Fibroblast of lung (primary cell): Measurements from ENCODE around the gene PLXNA1. TPM values are rescaled to one million over a fixed set of nuclear protein-coding genes. Genes with fewer than 3 reads are reported as not detected.

Experiments used
- DNase-seq, 2 donors: peaks; one replicate each; pipeline versions ENCODE4 v3.0.0 to v3.0.0-alpha.2; 2010; ENCODE audit warnings: low read depth in 2 of 2
- H2AFZ ChIP-seq: 2 replicates; pipeline ENCODE4 v1.5.1; 2012; ENCODE audit warnings: low read length, control low read depth, inconsistent platforms
- H3K27ac ChIP-seq: 2 replicates; pipeline ENCODE4 v1.5.1; 2011; ENCODE audit warnings: low read length, control low read depth; ENCODE audit not compliant: insufficient read depth
- H3K27me3 ChIP-seq: 2 replicates; pipeline ENCODE4 v1.5.1; 2011; ENCODE audit warnings: mild to moderate bottlenecking, low read length; ENCODE audit not compliant: control insufficient read depth, insufficient read depth
- H3K36me3 ChIP-seq: 2 replicates; pipeline ENCODE4 v1.5.1; 2011; ENCODE audit warnings: low read length; ENCODE audit not compliant: control insufficient read depth, insufficient read depth
- H3K4me1 ChIP-seq: 2 replicates; pipeline ENCODE4 v1.5.1; 2011; ENCODE audit warnings: low read length; ENCODE audit not compliant: control insufficient read depth, insufficient read depth; ENCODE audit errors: extremely low read depth
- H3K4me2 ChIP-seq: 2 replicates; pipeline ENCODE4 v1.5.1; 2011; ENCODE audit warnings: low read length, control low read depth; ENCODE audit not compliant: insufficient read depth; ENCODE audit errors: extremely low read depth
- H3K4me3 ChIP-seq, 4 experiments: fragments of 200-600 bp in 1 of 4; sonication (generic) in 1 of 4; replicated peaks in 1 of 4; 2 replicates each; pipeline ENCODE4 v1.5.1; 2011 to 2016; ENCODE audit warnings: low read length in 4 of 4, low read depth in 3 of 4, mild to moderate bottlenecking in 3 of 4, control low read depth in 2 of 4, inconsistent platforms in 1 of 4, mixed read lengths in 1 of 4; ENCODE audit not compliant: insufficient read depth in 1 of 4; ENCODE audit errors: control extremely low read depth in 1 of 4
- H3K79me2 ChIP-seq: 2 replicates; pipeline ENCODE4 v1.5.1; 2012; ENCODE audit warnings: mild to moderate bottlenecking, low read length, inconsistent platforms; ENCODE audit not compliant: control insufficient read depth, insufficient read depth
- H3K9ac ChIP-seq: 2 replicates; pipeline ENCODE4 v1.5.1; 2011; ENCODE audit warnings: mild to moderate bottlenecking, low read length, control low read depth; ENCODE audit not compliant: insufficient read depth
- H3K9me3 ChIP-seq: 2 replicates; pipeline ENCODE4 v1.5.1; 2012; ENCODE audit warnings: low read depth, low read length; ENCODE audit not compliant: control insufficient read depth, insufficient read depth
- H4K20me1 ChIP-seq: 2 replicates; pipeline ENCODE4 v1.5.1; 2011; ENCODE audit warnings: low read length; ENCODE audit not compliant: control insufficient read depth, insufficient read depth; ENCODE audit errors: extremely low read depth
- EZH2 ChIP-seq: IDR thresholded peaks from 2 replicates; pipeline ENCODE4 v1.5.1; 2012; ENCODE audit warnings: low read length, control low read depth, mild to moderate bottlenecking; ENCODE audit errors: missing control alignments
- polyA plus RNA-seq, 2 donors: library from polyadenylated mRNA; depleted of rRNA in 1 of 2; stranded (reverse) in 1 of 2; unstranded in 1 of 2; fragments of >200 nt; gene quantifications; 2 replicates each; pipeline ENCODE4 v1.2.1, GENCODE V29; 2011 to 2012; ENCODE audit warnings: missing spikeins in 1 of 2
- total RNA-seq: library from RNA; depleted of rRNA; stranded (reverse); fragments of >200 nt; gene quantifications from 2 replicates; pipeline ENCODE4 v1.2.1, GENCODE V29; 2014
- TF ChIP-seq, protein P1 (sequence below), 2 donors: IDR thresholded peaks in 1 of 2; conservative IDR thresholded peaks in 1 of 2; 1 replicate in 1 of 2; 2 replicates in 1 of 2; pipeline ENCODE4 v1.5.1; 2011 to 2012; ENCODE audit warnings: low read length in 2 of 2, control low read depth in 1 of 2, inconsistent platforms in 1 of 2, low read depth in 1 of 2, mild to moderate bottlenecking in 1 of 2

Gene PLXNA1
- total and polyA plus RNA-seq, 2 donors (not counting 1 experiment from before 2014, with no cell fraction given), result 21.1 to 48.6 TPM

DNA sequence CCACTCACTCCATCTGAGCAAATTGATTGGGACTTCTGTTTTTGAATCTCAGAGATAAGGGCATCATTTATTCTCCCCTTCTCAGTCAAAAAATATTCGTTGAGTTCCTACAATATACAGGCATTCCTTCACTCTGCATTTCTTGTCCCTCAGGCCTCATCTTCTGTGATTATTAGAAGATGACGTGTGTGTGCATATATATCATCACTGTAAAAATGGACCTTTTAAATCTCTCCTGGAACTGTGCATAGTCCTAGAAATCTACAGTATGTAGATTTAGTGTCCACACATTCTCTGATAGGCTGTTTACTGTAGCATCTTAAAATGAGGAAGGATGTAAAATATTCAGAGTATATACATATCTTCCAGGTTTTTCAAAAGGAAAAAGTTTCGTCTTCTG lies 43.2 kb upstream of the PLXNA1 start:
- Histone ChIP-seq H3K79me2 (no peaks in the 10 kb centered on the region), H3K4me2 (no peak overlapping the region), H3K4me1 (no peaks in the 10 kb centered on the region), H3K27ac (no peak overlapping the region), H3K27me3 (no peaks in the 10 kb centered on the region), H3K4me3 (no peak overlapping the region), H2AFZ (no peak overlapping the region), H3K36me3 (no peaks in the 10 kb centered on the region), H4K20me1 (no peaks in the 10 kb centered on the region), H3K9me3 (no peaks in the 10 kb centered on the region), H3K9ac (no peak overlapping the region)
- DNase-seq, result no peak
- no peak for TF ChIP-seq EZH2
- TF ChIP-seq, protein P1, sequence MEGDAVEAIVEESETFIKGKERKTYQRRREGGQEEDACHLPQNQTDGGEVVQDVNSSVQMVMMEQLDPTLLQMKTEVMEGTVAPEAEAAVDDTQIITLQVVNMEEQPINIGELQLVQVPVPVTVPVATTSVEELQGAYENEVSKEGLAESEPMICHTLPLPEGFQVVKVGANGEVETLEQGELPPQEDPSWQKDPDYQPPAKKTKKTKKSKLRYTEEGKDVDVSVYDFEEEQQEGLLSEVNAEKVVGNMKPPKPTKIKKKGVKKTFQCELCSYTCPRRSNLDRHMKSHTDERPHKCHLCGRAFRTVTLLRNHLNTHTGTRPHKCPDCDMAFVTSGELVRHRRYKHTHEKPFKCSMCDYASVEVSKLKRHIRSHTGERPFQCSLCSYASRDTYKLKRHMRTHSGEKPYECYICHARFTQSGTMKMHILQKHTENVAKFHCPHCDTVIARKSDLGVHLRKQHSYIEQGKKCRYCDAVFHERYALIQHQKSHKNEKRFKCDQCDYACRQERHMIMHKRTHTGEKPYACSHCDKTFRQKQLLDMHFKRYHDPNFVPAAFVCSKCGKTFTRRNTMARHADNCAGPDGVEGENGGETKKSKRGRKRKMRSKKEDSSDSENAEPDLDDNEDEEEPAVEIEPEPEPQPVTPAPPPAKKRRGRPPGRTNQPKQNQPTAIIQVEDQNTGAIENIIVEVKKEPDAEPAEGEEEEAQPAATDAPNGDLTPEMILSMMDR (conservative IDR thresholded peaks at IDR 0.05 in 1 of 2, IDR thresholded peaks at IDR 0.05 in 1 of 2; ENCODE audit: low read depth in 1 of 2, low read length in 2 of 2), result no peak

DNA sequence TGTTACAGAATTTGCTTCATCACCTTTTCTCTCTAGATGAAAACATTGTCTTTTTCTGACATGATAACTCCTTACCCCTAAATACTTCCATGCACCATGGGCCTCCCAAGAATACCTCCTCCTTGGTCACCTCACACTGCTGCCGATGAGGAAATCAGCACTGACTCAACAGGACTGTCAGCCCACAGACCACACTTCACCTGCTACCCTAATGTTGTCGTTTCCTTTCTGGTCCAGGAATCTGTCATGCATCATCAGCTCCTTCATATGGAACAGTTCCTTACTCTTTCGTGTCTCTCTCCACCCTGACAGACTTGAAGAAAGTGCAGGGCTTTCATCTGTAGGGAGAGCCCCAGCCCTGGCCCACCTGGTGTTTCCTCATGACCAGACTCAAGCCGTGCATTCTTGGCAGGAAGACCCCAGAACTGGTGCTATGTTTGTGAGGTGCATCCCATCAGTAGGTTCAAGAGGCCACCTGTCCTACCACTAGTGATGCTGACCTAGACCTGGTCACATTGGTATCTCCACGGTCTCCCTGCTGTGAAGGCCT lies 41.1 kb upstream of the PLXNA1 start:
- no peak overlapping the region for H3K27ac ChIP-seq
- no peak overlapping the region for H2AFZ ChIP-seq

DNA sequence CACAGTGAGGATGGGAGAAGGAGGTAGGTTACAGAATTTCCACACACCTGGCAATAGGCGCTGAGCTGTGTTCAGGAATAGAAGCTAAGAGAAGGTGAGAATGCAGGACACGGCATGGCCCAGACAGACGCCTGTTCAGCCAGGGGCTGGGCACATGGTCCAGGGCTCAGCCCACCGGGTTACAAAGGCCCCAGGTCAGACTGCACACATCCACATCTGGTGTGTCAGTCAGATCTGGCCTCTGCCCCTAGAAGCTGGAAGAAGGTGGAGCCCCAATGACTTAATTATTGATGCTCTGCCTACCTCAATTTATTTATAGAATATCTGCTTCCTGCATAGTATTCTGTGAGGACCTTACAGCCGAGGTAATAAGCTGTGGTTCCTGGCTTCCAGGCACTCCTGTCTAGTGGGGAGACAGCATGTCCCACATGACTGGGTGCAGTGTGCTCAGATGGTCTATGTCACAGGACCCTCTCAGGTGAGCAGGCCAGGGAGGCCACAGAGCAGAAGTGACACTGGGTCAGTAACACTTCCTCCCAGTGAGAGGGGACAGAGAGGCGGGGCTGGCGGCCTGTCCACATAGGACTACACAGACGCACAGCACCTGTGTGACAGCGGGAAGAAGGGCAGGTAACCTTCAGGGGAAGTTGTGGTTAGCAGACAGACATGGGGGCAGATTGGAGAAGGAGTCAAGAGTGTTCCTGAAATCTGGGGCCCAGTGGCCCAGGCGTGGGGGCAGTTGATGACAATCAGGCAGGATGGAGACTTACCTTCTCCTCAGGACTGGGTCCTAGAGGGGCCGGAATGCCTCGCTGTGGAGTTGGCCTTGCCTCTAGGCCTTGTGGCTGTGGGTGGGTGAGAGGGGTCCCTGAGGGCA lies 38.6 kb upstream of the PLXNA1 start:
- no peaks in the 10 kb centered on the region for H3K36me3 ChIP-seq
- no peak overlapping the region for H2AFZ ChIP-seq
- H4K20me1 ChIP-seq, result no peaks in the 10 kb centered on the region
- H3K9me3 ChIP-seq, result no peaks in the 10 kb centered on the region
- H3K79me2 ChIP-seq, result no peaks in the 10 kb centered on the region
- no peaks in the 10 kb centered on the region for H3K27me3 ChIP-seq
- TF ChIP-seq, protein P1 (conservative IDR thresholded peaks at IDR 0.05 in 1 of 2, IDR thresholded peaks at IDR 0.05 in 1 of 2; ENCODE audit: low read depth in 1 of 2, low read length in 2 of 2), result no peak
- no peak for TF ChIP-seq EZH2
- no peak overlapping the region for H3K27ac ChIP-seq
- no peak overlapping the region for H3K4me3 ChIP-seq
- no peak overlapping the region for H3K9ac ChIP-seq
- H3K4me1 ChIP-seq, result no peaks in the 10 kb centered on the region
- H3K4me2 ChIP-seq, result no peak overlapping the region
- no peak for DNase-seq

More for the DNA sequence above, 41.1 kb upstream of the PLXNA1 start:
- Histone ChIP-seq H3K9me3 (no peaks in the 10 kb centered on the region), H3K4me3 (no peak overlapping the region), H3K4me2 (no peak overlapping the region), H3K4me1 (no peaks in the 10 kb centered on the region), H3K9ac (no peak overlapping the region), H3K79me2 (no peaks in the 10 kb centered on the region), H4K20me1 (no peaks in the 10 kb centered on the region), H3K27me3 (no peaks in the 10 kb centered on the region), H3K36me3 (no peaks in the 10 kb centered on the region)
- peak in 1 of 2 donors; percentile 43 for DNase-seq
- TF ChIP-seq EZH2, result no peak
- TF ChIP-seq, protein P1 (conservative IDR thresholded peaks at IDR 0.05 in 1 of 2, IDR thresholded peaks at IDR 0.05 in 1 of 2; ENCODE audit: low read depth in 1 of 2, low read length in 2 of 2), result no peak
